GM10266 (cell line): ENCODE measurements around the gene RPS3A.

ENCODE experiments used
- DNase-seq: peaks from one replicate; pipeline ENCODE4 v3.0.0; 2012; ENCODE audit errors: extremely low spot score
- CTCF ChIP-seq: IDR thresholded peaks from 2 replicates; pipeline ENCODE4 v1.5.1; 2012; ENCODE audit warnings: mild to moderate bottlenecking, low read depth; ENCODE audit not compliant: control insufficient read depth, insufficient read depth; ENCODE audit errors: missing control alignments

The RPS3A gene

GRCh38 chr4:151153585-151153984, 54.2 kb downstream of the RPS3A start:
- TF ChIP-seq CTCF: no peak
- no peak for DNase-seq
